HG03039 (cell line): ENCODE data around the gene LMBR1.
"Not testable (repeated sequence)": the region's sequence is repeated elsewhere in the genome, so short reads cannot be mapped to it uniquely, and the experiment has no call there.

Experiments used
- ATAC-seq: cut with Tn5 transposase; IDR thresholded peaks from one replicate; pipeline ENCODE4 v1.9.1; 2021; ENCODE audit warnings: mild to moderate bottlenecking, moderate library complexity; ENCODE audit not compliant: unreplicated experiment

LMBR1 gene

DNA sequence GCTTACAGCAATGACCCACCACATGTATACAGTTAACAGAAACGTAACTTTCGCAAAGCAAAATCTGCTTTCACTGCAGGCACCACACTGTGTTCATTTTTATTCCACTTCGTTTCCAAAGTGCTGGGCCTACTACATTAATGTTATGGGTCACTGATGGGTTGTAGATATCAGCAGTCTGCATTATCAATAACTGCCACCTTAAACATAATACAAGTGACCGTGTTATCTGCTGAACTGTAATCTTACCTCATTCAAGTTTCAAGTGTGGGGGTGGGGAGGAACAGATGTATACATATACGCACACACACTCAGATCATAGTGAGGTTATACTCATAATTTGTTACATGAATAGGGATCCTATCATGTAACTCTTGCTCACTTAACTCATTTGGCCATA, 231.3 kb downstream of the LMBR1 start:
- no peak for ATAC-seq

DNA sequence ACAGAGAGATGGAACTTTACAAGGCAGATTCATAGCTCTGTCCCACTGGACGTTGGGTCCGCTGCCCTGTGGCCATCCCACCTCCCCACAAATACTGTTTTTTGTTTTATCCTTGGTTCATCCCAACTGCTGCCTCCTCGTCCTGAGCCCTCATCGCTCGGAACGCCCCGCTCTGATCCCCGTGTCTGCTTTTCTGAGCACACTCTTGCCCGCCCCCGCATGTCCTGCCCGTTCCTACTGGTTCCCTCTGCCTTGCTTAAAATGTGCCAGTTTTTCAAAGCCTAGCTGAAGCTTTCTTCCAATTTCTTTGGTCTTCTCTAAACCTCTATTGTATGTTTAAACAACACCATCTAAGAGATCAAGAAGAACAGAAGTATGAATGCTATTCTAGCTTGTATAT, 233.0 kb downstream of the LMBR1 start:
- ATAC-seq = no peak

DNA sequence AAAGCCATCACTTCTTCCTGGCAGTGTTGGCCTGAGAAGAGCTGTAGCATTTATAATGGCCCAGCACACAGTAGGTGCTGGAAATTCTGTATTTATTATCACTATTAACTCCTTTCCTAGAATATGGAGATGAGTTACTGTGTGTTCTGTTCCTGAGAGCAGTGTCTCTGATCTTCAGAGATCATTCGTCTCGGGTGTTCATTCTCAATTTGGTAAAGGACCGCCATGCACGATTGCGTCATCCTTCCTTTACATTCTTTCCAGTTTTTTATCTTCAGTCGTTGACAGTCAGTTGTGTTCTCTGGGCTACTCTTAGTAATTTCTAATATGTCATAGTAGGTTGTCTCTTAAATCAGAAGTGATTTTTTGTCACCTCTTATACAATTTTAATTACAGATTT, 233.8 kb downstream of the LMBR1 start:
- ATAC-seq = no peak

DNA sequence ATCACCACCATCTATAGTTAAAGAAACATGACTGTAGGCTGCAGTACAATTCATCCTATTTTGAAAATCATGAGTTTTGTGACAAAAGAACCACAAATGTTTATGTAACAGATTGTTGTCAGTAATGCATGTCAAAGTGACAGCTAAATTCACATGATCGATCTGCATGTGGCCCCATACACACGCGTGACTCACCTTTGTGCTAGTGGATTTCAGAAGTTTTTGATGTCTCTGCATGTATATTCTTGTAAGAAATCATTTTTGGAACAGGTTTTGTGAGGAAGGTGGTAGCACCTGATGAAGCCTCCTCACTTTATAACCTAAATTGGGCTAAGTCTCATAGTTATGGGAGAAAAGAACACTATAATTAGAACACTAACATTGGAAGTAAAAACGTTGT, 235.3 kb downstream of the LMBR1 start:
- ATAC-seq = no peak

DNA sequence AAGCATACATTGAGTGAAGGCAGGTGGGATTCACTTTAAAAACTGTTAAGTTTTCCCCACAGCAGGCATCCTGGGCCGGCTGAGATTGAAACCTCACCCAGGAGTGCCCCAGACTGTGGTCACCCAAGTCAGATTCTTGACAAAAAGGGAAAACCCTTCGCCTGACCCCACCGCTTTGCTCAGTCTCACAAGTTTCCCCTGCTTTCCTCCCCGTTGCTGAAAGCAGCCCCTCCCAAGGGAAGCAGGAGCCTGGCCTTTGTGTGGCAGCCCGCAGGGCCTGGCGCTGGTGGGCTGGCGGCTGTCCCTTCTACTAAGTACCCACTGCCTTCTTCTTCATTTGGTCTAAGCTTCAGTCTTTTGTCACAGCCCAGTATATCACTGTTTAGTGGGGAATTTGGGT, 236.4 kb downstream of the LMBR1 start:
- no peak for ATAC-seq

GRCh38 chr7:156655983-156656382, 237.0 kb downstream of the LMBR1 start:
- no peak for ATAC-seq

GRCh38 chr7:156655251-156655650, 237.7 kb downstream of the LMBR1 start:
- ATAC-seq = no peak

DNA sequence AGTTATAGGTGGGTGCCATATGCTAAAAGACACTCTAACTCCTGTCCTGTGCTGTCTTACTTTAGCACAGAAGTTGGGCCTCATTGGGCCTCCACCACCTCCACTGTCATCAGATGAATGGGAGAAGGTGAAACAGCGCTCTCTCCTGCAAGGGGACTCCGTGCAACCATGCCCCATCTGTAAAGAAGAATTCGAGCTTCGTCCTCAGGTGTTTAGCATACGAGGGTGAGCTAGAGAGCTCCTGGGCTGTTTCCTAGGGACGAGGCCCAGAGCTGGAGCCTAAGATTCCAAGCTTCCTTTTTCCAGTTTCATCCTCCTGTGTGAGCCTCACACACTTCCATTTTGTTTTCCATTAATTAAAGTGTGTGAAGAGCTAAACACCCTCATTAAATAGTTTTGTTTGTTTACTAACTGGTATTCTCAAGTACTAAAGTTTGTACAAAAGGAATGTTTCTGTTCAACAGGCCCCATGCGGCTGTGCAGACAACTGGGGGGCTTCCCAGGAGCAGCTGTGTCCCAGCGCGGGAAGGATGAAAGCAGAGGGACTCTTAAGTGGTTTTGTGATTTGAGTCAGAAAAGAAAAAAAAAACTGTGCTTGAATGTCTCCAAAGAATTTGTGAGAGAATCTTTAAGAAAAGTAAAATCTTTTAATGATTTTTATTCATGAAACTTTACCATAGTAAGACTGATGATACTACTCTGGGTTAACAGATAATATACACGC, 238.3 kb downstream of the LMBR1 start:
- ATAC-seq = no peak

- no peak for ATAC-seq
Measured at GRCh38 chr7:156652886-156653568, 240.0 kb downstream of the LMBR1 start.

DNA sequence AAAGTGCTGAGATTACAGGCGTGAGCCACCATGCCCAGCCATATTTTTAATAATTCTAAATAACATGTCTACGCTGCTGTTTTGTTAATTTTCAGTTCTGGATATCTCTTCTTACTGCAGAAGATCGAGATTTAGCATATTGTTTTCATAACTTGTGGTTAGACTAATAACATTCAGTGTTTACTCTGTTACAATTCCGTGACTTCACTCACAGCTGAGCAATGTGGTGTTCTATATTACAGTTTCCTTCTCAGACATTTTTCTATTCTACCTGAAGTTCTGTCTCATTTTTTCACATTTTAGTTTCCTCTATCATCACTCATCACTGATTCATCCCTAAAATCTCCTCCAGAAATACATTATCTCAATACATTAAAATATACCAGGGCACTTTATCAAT, 241.5 kb downstream of the LMBR1 start:
- no peak for ATAC-seq

DNA sequence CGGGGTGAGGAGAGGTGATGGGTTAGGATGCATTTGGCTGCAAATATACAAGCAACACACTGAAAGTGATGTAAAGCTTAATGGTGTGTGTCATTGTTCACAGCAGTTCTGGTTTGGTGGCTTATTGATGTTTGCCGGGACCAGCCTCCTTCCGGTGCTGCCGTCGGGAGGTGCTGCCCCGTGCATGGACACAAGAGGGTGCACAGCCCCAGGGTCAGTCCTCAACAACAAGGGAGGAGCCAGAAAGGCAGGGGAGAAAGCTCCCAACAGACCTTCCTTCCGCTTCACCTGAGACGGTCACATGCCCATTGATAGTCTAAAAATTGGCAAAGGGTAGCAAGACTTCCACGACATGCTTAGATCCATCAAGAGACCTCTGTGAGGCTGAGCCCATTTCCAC, 242.9 kb downstream of the LMBR1 start:
- ATAC-seq = no peak

DNA sequence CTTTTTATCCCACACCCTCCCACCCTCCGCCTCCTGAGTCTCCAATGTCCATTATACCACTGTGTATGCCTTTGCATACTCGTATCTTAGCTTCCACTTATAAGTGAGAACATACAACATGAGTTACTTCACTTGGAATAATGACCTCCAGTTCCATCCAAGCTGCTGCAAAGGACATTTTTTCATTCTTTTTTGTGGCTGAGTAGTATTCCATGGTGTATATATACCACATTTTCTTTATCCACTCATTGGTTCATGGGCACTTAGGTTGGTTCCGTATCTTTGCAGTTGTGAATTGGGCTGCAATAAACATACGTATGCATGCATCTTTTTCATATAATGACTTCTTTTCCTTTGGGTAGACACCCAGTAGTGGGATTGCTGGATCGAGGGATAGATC, 245.7 kb downstream of the LMBR1 start:
- not testable (repeated sequence) for ATAC-seq

DNA sequence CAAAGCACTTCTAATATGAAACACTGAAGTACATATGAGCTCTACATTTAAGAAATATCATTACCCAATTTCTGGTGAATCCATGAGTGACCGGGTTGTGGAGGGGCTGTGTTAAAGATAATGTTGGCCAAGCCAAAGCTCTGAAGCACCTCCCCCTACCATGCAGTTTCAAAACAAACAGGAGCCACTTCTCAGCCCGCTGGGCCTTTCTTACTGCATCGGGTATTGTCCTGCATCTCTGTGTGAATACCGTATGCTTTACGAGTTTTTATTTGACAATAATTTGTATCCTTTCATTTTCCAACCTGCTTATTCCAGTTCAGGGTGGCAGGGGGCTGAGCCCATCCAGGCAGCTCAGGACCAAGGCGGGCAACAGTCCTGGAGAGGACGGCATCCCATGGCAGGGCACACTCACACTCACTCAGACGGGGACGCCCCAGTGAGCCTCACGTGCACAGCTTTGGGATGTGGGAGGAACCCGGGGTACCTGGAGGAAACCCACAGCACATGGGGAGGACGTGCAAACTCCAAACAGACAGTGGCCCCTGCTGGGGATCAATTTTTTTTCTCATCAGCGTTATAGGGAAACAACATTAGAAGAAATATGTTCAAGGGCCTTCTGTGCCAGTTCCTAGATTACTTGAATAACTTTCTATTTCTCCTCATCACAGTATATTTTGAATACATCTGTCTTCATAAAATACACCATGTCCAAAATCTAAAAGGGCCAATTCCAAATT, 250.5 kb downstream of the LMBR1 start:
- ATAC-seq = no peak

GRCh38 chr7:156640949-156641485, 252.0 kb downstream of the LMBR1 start:
- peak; percentile 39 for ATAC-seq

DNA sequence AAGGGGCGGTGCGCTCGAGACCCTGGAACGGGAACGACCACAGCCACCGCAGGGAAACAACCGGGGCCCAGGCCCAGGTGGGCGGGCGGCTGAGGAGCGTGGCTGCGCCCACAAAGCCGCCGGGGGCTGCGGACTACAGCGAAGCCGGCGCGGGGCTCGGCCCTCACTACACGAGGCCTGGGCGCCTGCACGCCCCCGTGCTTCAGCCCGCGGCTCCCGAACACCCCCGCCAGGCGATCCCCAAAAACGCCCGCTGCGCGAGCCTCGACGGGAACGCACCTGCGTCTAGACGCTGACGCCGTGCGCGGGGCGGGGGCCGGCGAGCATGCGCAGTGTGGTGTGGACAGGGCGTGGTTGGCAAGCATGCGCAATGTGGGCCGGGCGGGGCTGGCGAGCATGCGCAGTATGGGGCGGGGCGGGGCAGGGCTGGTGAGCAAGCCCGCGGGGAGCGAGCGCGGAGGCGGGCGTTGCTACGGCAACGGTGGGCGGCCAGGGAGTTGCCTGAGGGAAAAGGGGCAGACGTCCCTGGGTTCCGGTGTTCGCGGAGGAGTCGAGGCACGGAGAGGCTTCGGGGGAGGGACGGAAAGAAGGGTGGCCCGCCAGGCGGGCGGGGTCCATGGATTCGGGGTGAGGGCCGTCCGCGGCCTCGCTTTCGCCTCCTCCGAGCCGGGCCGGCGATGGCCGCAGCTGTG, 252.6 kb downstream of the LMBR1 start, which contains the start of gene RNF32:
Gene RNF32 (plus strand): TSS at position 518 of the 692 bp plus-strand sequence. CDS start 3,104 bp downstream, outside the sequence.
- peak; percentile 81 for ATAC-seq

DNA sequence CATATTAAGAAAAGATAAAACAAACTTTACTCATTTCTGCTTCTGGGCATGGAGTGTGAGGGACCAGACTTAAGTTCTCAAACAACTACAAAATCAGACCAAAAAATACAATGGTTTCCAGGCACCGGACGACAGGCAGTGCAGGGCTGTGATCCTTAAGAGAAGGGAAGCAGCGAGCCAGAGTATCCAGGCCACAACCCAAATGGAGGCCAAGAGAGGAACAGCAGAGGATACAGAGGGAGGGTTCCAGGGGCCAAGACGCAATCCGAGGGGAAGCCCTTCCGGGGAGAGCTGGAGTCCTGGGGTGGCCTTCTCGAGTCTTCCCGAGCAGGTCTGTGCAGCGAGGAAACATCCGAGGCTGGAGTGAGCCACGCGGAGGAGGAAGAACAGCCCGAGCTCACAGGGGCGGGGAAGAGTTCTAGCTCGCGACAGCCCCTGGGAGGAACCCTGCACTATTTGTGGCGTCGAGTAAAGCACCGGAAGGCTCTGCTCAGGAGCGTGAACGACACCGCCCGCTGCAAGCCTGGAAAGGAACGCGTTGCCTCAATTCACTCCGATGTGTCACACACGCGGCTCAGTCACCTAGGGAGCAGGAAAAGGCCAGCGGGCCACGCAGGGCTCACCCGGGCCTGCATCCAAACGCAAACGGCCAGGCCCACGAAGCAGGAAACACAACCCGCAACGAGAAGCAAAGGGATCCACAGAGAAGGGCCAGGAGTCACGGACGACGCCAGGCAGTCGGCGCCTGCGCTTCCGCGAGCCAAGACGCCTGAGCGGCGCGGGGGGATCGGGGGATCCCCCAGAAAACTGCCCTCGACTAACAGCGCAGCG, 253.3 kb downstream of the LMBR1 start:
- no peak for ATAC-seq

GRCh38 chr7:156638443-156639077, 254.4 kb downstream of the LMBR1 start:
- no peak for ATAC-seq

- not testable (repeated sequence) for ATAC-seq
Measured at GRCh38 chr7:156637093-156637492, 255.9 kb downstream of the LMBR1 start.

GRCh38 chr7:156635529-156636385, 257.2 kb downstream of the LMBR1 start:
- ATAC-seq = no peak
